Activated CD4-positive, alpha-beta T cell treated with anti-CD3 and anti-CD28 coated beads for 4 hours (primary cell): ENCODE data around the gene KCTD8.

Source experiments
- DNase-seq, 2 donors: peaks; one replicate each; pipeline ENCODE4 v3.0.0-alpha.2; 2020

KCTD8 gene

DNA sequence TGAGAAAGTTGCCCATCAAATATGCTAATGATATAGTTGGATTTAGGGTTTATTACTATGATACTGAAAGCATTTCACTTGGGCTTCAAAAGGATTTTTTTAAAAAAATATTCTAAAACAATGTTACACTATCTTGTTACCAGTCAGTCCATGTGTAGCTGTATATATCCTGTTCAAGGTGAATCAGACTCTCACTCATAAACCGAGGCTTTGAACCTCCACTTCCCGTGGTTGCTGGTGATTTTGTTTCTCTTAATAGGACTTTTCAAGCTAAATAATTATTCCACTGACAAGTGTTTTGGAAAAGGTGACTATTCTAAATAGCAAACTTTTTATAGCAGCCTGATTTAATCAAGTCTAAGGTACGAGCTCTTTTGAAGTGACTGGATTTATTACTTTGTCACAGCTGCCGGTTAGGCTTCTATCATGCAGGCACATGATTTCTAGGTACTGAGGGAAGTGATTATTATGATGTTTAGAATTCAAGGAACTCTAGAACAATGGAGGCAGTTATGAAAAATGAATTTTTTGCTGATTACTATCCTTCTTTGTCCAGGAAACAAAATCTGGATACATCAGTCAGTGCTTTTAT, 287.7 kb downstream of the KCTD8 start:
- no peak for DNase-seq

DNA sequence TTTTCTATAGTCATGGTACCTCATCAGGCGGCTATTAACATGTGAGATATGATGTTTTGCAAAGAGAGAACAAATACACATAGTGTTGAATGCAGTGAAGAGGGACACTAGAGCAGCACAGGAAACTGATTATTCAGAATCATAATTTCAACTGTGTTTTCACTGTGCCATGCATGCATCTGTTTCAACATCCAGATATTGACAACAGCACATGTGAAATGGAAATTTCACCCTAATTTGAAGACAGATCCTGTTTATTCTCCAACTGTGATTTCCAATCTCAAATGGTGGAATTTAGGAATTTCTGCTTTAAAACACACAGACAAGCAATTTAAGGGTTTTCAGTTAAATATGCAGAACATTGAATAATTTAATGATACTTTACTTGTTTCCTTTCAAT, 288.6 kb downstream of the KCTD8 start:
- no peak for DNase-seq

DNA sequence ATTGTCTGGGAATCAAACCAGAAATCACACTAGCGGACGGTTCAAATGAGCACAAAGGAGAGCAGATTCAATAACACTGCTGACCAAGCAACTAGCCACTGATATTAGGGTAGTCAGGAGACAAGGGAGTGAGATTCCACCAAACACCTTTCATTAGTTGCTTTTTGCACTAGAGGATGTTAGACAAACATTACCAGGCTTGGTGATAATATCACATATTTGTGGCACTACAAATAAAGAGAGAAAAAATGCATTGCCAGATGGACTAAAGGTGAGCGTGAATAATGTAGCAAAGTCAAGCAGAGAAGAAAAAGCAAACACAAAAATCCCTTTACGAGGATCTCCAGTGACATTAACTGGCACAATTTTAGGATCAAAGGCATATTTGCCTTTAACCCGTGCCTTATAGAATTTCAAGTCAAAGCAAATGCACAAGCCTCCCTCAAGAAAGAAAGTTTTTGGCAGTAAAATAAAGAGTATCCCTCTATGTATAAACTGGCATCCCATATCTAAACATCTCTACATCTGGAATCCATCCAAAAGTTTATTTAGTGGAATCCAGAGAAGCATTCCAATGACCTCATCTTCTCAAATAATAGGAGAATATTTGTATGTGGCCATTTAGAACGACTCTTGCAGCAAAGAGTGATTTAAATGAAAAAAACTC, 290.9 kb downstream of the KCTD8 start:
- no peak for DNase-seq

DNA sequence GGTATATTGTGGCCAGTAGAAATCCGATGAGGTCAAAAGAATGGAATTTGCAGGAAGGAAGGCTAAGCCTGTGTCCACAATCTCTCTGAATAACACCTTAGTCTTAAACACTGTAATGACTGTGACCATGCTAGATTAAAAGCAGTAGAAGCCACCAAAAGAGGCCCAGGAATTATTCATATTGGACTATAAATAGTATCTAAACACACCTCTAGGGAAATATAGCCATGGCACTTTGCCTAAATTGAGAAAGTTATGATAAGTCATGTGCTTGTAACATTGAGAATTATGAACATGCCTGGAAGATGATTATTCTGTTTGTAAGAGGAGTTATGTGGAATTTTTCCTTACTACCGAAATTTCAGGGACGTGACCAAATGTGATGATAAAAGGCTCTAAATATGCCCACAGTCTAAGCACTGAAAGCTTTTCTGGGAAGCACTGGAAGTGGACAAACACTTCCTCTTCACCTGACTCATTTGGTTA, 298.5 kb downstream of the KCTD8 start:
- DNase-seq: no peak

DNA sequence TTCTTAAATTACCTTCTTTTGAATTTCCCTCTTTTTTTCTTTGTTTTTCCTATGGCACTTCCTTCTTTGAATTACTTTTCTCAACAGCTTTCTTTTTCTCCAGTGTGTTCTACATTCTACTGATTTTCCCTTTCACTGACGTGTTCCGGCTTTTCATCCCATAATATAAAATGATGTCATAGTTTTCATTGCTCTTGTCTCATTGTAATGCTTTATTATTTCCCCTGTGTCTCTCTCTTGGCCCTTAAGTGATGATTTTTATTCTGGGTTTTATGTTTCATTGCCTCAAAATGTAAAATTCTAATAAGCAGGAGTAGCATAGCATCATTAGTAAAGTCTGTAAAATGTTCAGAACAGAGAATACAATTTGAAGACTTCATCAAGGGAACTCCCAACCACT, 299.3 kb downstream of the KCTD8 start:
- no peak for DNase-seq

DNA sequence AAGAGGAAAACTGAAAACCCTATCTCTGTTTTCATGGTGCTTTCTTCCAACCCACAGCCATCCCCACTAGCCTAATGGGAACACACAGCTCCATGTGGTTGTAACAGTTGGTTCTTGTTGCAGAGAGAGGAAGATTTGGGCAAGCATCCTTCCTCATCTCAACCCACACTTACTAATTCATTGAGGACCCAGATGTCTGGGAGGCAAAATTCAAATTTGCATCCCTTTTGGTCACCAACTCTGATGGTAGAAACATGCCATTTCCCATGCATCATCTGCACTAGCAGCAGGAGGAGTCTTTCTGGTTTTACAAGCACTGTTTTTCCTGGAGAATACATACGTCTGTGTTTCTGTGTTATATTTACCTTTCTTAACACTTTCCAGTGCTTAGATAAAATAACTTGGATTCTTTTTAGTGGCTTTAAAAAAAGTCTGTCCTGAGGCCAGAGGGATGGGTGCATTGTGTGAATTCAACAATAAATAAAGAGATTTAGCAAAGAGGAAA, 301.0 kb downstream of the KCTD8 start:
- DNase-seq: no peak

DNA sequence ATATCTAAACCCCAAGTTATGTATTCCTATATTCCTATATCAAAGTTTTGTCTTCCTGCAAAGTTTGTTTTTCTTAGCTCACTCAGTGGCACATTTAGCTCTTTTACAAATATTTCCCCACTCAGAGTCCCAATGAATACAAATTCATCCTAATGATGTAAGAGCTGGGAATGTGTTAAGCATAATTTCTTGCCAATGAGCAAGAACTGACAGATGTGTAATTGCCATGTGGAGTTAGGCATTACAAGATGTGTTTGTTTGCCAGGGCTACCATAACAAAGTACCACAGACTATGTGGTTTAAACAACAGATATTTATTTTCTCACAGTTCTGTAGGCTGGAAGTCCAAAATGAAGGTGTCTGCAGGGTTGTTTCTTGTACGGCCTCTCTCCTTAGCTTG, 302.1 kb downstream of the KCTD8 start:
- no peak for DNase-seq

DNA sequence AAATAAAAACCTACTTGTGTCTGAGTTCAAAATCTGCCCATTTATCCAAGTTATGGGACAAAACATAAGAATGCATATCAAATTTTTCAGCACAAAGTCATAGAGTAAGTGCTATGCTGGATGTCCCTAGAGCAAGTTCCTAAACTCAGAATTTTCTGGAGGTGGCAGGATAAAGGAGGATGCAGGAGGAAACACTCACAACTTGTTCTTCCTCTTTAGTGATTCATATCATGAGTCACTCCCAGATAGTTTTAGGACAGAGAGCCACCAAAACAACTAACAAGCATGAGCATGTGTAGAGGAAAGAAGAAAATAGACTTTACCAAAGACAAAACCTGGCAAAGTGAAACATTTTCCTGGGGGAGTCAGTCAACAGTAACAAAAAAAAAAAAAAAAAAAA, 302.7 kb downstream of the KCTD8 start:
- DNase-seq: no peak

DNA sequence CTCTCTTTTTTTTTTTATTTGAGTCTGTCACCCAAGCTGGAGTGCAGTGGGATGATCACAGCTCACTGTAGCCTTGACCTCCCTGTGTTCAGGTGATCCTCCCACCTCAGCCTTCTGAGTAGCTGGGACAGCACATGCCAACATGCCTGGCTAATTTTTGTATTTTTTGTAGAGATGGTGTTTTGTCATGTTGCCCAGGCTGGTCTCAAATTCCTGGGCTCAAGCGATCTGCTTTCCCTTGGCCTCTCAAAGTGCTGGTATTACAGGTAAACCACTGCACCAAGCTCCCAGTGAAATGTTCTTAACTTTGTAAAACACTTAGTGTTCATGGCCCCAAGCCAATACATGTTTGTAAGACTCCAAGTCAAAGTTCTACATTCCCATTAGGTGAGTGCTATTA, 316.1 kb downstream of the KCTD8 start:
- DNase-seq: no peak
